Right atrium auricular region (tissue), 2 donors: ENCODE results near the gene ZNF221. TPM values are rescaled to one million over a fixed set of nuclear protein-coding genes. Genes with fewer than 3 reads are reported as not detected.

Experiments
- DNase-seq: peaks from one replicate; pipeline ENCODE4 v3.0.0-alpha.2; 2019; ENCODE audit warnings: low spot score
- H3K27ac ChIP-seq, 2 donors: fragments of 200-600 bp; sonication (generic); 1 replicate in 1 of 2; 2 replicates in 1 of 2; pipeline ENCODE4 v1.5.1; 2016 to 2019
- H3K27me3 ChIP-seq, 2 donors: fragments of 200-600 bp; sonication (generic); one replicate each; pipeline versions ENCODE4 v1.5.1 to v1.6.0; 2017 to 2019
- H3K36me3 ChIP-seq: fragments of 200-600 bp; sonication (generic); one replicate; pipeline ENCODE4 v1.5.1; 2016
- H3K4me1 ChIP-seq, 2 donors: fragments of 200-600 bp; sonication (generic); one replicate each; pipeline versions ENCODE4 v1.5.1 to v1.6.0; 2017 to 2019
- H3K4me3 ChIP-seq, 2 donors: fragments of 200-600 bp; sonication (generic); 1 replicate in 1 of 2; 2 replicates in 1 of 2; pipeline ENCODE4 v1.5.1; 2017 to 2019; ENCODE audit warnings: mild to moderate bottlenecking in 1 of 2, moderate library complexity in 1 of 2
- H3K9me3 ChIP-seq, 2 donors: fragments of 200-600 bp; sonication (generic); one replicate each; pipeline ENCODE4 v1.5.1; 2019
- CTCF ChIP-seq, 2 donors: fragments of 200-600 bp; sonication (generic); IDR thresholded peaks; one replicate each; pipeline ENCODE4 v1.5.1; 2019; ENCODE audit warnings: antibody characterized with exemption in 2 of 2
- total RNA-seq, 2 donors: library from RNA; depleted of rRNA; stranded (reverse); fragments of >200 nt; gene quantifications; one replicate each; pipeline ENCODE4 v1.1.0, GENCODE V29; 2016

Gene ZNF221
- total RNA-seq, 2 donors from 2014 or later = 3.0 to 4.1 TPM

- peaks cover 62% of the 10 kb centered on the region for H3K36me3 ChIP-seq
- no peak overlapping the region for H3K4me3 ChIP-seq
- TF ChIP-seq CTCF (IDR thresholded peaks at IDR 0.05) = no peak
- H3K27ac ChIP-seq = no peak overlapping the region
- no peak for DNase-seq
- peaks cover 14 to 82% of the 10 kb centered on the region in 2 donors for H3K9me3 ChIP-seq
- H3K27me3 ChIP-seq = no peaks in the 10 kb centered on the region
- H3K4me1 ChIP-seq = no peaks in the 10 kb centered on the region
These were observed 59.4 kb downstream of the ZNF221 start for GRCh38 chr19:44010468-44010867.

Other genes with a start within 250 kb of the ZNF221 start
- gene IRGC, start 235.2 kb upstream of the ZNF221 start, total RNA-seq = not detected
- gene SMG9, start 196.3 kb upstream of the ZNF221 start, total RNA-seq = 10 to 100 TPM in 1 of 2 donors, 1 to 10 TPM in 1; 8.0 to 11.0 TPM
- 1 to 10 TPM; 1.3 to 2.0 TPM for gene KCNN4, start 170.3 kb upstream of the ZNF221 start, total RNA-seq
- 1 to 10 TPM in 1 of 2 donors, under 1 TPM in 1; 0.63 to 3.9 TPM for gene LYPD5, start 148.8 kb upstream of the ZNF221 start, total RNA-seq
- gene ZNF283, start 123.9 kb upstream of the ZNF221 start, total RNA-seq = 1 to 10 TPM; 4.5 to 6.5 TPM
- gene ZNF404, start 67.3 kb upstream of the ZNF221 start, total RNA-seq = 1 to 10 TPM; 2.6 to 3.3 TPM
- gene ZNF45, start 15.9 kb upstream of the ZNF221 start, total RNA-seq = 1 to 10 TPM; 5.8 to 7.2 TPM
- gene ZNF155, start 33.0 kb downstream of the ZNF221 start, total RNA-seq = 1 to 10 TPM; 3.4 to 5.7 TPM
- 1 to 10 TPM; 1.6 to 2.1 TPM for gene ZNF230, start 51.7 kb downstream of the ZNF221 start, total RNA-seq
- 1 to 10 TPM; 2.4 to 2.9 TPM for gene ZNF222, start 74.2 kb downstream of the ZNF221 start, total RNA-seq
- 1 to 10 TPM; 4.2 to 5.4 TPM for gene ZNF223, start 100.8 kb downstream of the ZNF221 start, total RNA-seq
- gene ZNF284, start 120.9 kb downstream of the ZNF221 start, total RNA-seq = 1 to 10 TPM; 1.2 to 1.6 TPM
- gene ZNF224, start 143.1 kb downstream of the ZNF221 start, total RNA-seq = 10 to 100 TPM in 1 of 2 donors, 1 to 10 TPM in 1; 7.8 to 19.0 TPM
- 1 to 10 TPM; 2.2 to 2.8 TPM for gene ZNF225, start 162.2 kb downstream of the ZNF221 start, total RNA-seq
- 1 to 10 TPM; 6.0 TPM for gene ZNF234, start 190.3 kb downstream of the ZNF221 start, total RNA-seq
- gene ZNF226, start 213.9 kb downstream of the ZNF221 start, total RNA-seq = 10 to 100 TPM; 11.5 to 17.1 TPM